ENCODE measurements around the gene IRF2BP2.

IRF2BP2 gene

DNA sequence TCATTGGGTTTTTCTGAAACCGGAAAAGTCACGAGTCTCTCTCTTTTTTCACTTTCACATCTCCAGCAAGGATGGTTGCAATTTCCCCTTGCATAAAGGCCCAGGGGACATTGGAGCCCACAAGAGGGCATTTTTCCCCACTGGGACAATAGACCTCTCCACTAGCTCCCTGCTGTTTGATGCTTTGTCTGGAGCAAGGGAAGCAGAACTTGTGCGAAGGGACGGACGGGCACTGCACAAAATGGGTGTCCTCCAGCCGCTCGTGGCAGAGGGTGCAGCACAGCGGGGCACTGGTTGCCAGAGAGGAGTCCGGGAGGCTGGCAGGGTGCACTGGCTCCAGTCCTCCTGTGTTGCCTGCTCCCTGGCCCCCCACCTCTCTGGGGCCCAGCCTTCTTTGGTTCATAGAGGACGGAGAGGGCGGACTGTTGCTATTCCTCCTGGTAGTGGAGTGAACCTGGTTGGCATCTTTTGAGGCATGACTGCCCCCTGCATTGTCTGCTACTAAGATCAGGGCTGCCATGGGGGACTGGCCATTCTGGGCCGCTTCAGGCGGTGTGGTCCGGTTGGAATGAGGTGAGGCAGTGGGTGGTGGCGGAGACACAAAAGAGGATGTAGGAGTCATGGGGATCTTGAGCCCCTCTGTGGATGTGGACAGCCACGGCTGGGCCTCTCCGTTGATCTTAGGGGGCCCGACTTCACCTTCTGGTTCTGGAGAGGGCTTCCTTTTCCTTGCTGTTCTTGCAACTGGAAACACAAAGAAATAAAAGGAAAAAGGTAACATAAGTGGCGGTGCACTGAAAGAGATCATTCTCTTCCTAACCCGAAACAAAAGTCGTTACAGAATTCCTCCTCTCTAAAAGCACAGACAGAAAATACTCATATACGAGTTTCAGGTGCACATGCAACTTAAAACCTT lies 2.6 kb downstream of the IRF2BP2 start:
- H3K4me2 ChIP-seq (ENCODE audit: low read depth, low read length), result peak overlapping the region; percentile 100
- peaks cover 9% of the 10 kb centered on the region for H3K36me3 ChIP-seq (replicated peaks; ENCODE audit: insufficient read depth, low read length)
- no peaks in the 10 kb centered on the region for H3K9me3 ChIP-seq (replicated peaks; ENCODE audit: insufficient read depth, low read length)
- peak overlapping the region; percentile 96 for H3K27ac ChIP-seq (ENCODE audit: low read length)
- peaks cover 68% of the 10 kb centered on the region for H3K79me2 ChIP-seq (ENCODE audit: low read length)
- peaks cover 76% of the 10 kb centered on the region for H3F3A ChIP-seq (ENCODE audit: insufficient read depth, low read length)
- H3K4me1 ChIP-seq (ENCODE audit: low read length), result peaks cover 49% of the 10 kb centered on the region
- TF ChIP-seq EZH2 (optimal IDR thresholded peaks at IDR 0.05; ENCODE audit: low read depth, low read length), result no peak
- TF ChIP-seq, protein P1, sequence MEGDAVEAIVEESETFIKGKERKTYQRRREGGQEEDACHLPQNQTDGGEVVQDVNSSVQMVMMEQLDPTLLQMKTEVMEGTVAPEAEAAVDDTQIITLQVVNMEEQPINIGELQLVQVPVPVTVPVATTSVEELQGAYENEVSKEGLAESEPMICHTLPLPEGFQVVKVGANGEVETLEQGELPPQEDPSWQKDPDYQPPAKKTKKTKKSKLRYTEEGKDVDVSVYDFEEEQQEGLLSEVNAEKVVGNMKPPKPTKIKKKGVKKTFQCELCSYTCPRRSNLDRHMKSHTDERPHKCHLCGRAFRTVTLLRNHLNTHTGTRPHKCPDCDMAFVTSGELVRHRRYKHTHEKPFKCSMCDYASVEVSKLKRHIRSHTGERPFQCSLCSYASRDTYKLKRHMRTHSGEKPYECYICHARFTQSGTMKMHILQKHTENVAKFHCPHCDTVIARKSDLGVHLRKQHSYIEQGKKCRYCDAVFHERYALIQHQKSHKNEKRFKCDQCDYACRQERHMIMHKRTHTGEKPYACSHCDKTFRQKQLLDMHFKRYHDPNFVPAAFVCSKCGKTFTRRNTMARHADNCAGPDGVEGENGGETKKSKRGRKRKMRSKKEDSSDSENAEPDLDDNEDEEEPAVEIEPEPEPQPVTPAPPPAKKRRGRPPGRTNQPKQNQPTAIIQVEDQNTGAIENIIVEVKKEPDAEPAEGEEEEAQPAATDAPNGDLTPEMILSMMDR (IDR thresholded peaks at IDR 0.05; ENCODE audit: low read length), result peak; percentile 43
- peaks cover 12% of the 10 kb centered on the region; the same call in 1 of the 2 replicates for H4K20me1 ChIP-seq (ENCODE audit: insufficient read depth, low read length)
- H3K9ac ChIP-seq (ENCODE audit: low read length), result peak overlapping the region; percentile 96
- DNase-seq, result peak; percentile 69
- H3K27me3 ChIP-seq (replicated peaks; ENCODE audit: insufficient read depth, low read length), result no peaks in the 10 kb centered on the region
- no peaks in the 10 kb centered on the region for H3K9me2 ChIP-seq (replicated peaks; ENCODE audit: insufficient read depth, low read length)
- H3K4me3 ChIP-seq (ENCODE audit: low read length), result peak overlapping the region; percentile 80
- H2AFZ ChIP-seq (ENCODE audit: low read length), result no peak overlapping the region

DNA sequence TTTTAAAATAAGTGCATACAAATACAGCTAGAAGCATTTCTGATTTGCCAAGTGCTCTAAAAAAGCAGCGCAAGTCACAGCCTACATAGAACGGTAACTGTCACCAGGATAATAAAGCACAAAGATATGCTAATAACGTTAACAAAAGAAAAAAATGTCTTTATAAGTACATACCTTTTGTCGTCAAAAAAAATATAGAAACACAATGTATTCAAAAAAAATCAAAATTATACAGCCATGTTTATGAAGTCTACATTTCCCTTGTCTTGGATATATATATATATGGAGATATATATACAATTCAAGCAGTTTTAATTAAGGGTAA lies 3.2 kb downstream of the IRF2BP2 start:
- Histone ChIP-seq H3K4me2 (ENCODE audit: low read depth, low read length) (peak overlapping the region; percentile 100), H3K36me3 (replicated peaks; ENCODE audit: insufficient read depth, low read length) (peaks cover 9% of the 10 kb centered on the region), H3K79me2 (ENCODE audit: low read length) (peaks cover 73% of the 10 kb centered on the region), H3K9ac (ENCODE audit: low read length) (peak overlapping the region; percentile 96), H3K4me1 (ENCODE audit: low read length) (peaks cover 49% of the 10 kb centered on the region), H3K27ac (ENCODE audit: low read length) (peak overlapping the region; percentile 96; the same call in 1 of the 2 replicates), H3K9me3 (replicated peaks; ENCODE audit: insufficient read depth, low read length) (no peaks in the 10 kb centered on the region), H3K27me3 (replicated peaks; ENCODE audit: insufficient read depth, low read length) (no peaks in the 10 kb centered on the region), H4K20me1 (ENCODE audit: insufficient read depth, low read length) (peaks cover 12% of the 10 kb centered on the region; the same call in 1 of the 2 replicates), H3F3A (ENCODE audit: insufficient read depth, low read length) (peaks cover 76% of the 10 kb centered on the region), H3K9me2 (replicated peaks; ENCODE audit: insufficient read depth, low read length) (no peaks in the 10 kb centered on the region), H3K4me3 (ENCODE audit: low read length) (peak overlapping the region; percentile 80), H2AFZ (ENCODE audit: low read length) (no peak overlapping the region)
- TF ChIP-seq, protein P1 (IDR thresholded peaks at IDR 0.05; ENCODE audit: low read length), result no peak
- DNase-seq, result peak; percentile 22

DNA sequence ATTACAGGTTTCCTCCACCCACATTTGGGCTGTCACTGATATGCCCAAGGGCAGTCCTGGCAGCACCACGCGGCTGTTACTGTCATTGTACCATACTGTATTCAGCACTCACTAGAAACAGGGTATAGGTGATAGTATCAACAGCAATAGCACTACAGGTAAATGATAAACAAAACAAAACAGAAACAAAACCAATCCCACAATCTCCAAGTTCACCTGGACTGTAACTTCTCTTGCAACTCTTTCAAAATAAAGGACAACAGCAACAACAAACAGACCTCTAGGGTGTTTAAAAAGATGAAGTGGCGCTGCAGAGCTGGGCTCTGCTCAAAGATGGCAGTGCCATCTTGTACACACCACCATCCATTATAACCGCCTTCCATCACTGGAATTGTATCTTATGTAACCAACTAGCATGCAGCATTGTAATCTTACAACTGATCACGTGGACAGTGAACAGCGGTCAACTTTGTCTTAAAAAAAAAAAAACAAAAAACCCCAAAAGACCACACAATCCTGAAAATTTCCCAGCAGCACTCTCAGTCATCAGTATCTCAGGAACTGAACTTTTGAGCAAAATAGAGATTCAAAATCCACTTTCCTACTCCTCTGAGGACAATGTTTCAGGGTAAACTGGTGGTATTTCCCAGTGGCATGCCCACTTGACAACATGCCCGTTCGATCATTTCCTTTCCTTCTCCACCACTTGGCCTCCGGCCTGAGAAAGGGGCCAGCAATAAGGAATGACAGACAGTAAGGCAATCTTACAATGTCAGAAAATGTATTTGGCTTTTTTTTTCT lies 3.8 kb downstream of the IRF2BP2 start:
- H4K20me1 ChIP-seq (ENCODE audit: insufficient read depth, low read length), result peaks cover 12% of the 10 kb centered on the region; the same call in 1 of the 2 replicates
- H3K36me3 ChIP-seq (replicated peaks; ENCODE audit: insufficient read depth, low read length), result peaks cover 9% of the 10 kb centered on the region
- H3K9me3 ChIP-seq (replicated peaks; ENCODE audit: insufficient read depth, low read length), result no peaks in the 10 kb centered on the region
- peak overlapping the region; percentile 96; the same call in 1 of the 2 replicates for H3K27ac ChIP-seq (ENCODE audit: low read length)
- H2AFZ ChIP-seq (ENCODE audit: low read length), result no peak overlapping the region
- DNase-seq, result peak; percentile 50
- peak overlapping the region; percentile 80 for H3K4me3 ChIP-seq (ENCODE audit: low read length)
- H3K27me3 ChIP-seq (replicated peaks; ENCODE audit: insufficient read depth, low read length), result no peaks in the 10 kb centered on the region
- H3K4me1 ChIP-seq (ENCODE audit: low read length), result peaks cover 49% of the 10 kb centered on the region
- no peaks in the 10 kb centered on the region for H3K9me2 ChIP-seq (replicated peaks; ENCODE audit: insufficient read depth, low read length)
- H3K9ac ChIP-seq (ENCODE audit: low read length), result peak overlapping the region; percentile 96
- peaks cover 76% of the 10 kb centered on the region for H3F3A ChIP-seq (ENCODE audit: insufficient read depth, low read length)
- peaks cover 73% of the 10 kb centered on the region for H3K79me2 ChIP-seq (ENCODE audit: low read length)
- H3K4me2 ChIP-seq (ENCODE audit: low read depth, low read length), result peak overlapping the region; percentile 100
- TF ChIP-seq EZH2phosphoT487 (IDR thresholded peaks at IDR 0.05; ENCODE audit: low read length) (no peak), EZH2 (optimal IDR thresholded peaks at IDR 0.05; ENCODE audit: low read depth, low read length) (no peak)
- TF ChIP-seq, protein P1 (IDR thresholded peaks at IDR 0.05; ENCODE audit: low read length), result peak; percentile 24
